K562 (cell line): ENCODE results near the gene TRANK1.

Experiments used
- BHLHE40 ChIP-seq: IDR thresholded peaks from 2 replicates; pipeline ENCODE4 v1.6.1; 2011; ENCODE audit warnings: low read length, improper control_type of control experiment
- CTCF ChIP-seq, 3 experiments: IDR thresholded peaks in 2 of 3; conservative IDR thresholded peaks in 1 of 3; 2 replicates each; pipeline ENCODE4 v1.5.1; 2011 to 2012; ENCODE audit warnings: low read length in 3 of 3, mild to moderate bottlenecking in 3 of 3, control low read depth in 2 of 3, improper control_type of control experiment in 1 of 3, inconsistent platforms in 1 of 3, low read depth in 1 of 3, mixed read lengths in 1 of 3, moderate library complexity in 1 of 3; ENCODE audit not compliant: insufficient read depth in 2 of 3
- DDX20 ChIP-seq: fragments of 450-650 bp; IDR thresholded peaks from 2 replicates; pipeline ENCODE4 v1.6.1; 2016; ENCODE audit warnings: missing genetic modification characterization, low read depth, mild to moderate bottlenecking, missing compliant biosample characterization, moderate library complexity
- ESRRA ChIP-seq: fragments of 450-650 bp; IDR thresholded peaks from 2 replicates; pipeline ENCODE4 v1.6.1; 2014; ENCODE audit warnings: low read depth, mild to moderate bottlenecking, moderate library complexity, borderline replicate concordance
- FOS ChIP-seq: IDR thresholded peaks from 3 replicates; pipeline ENCODE4 v1.6.1; 2011; ENCODE audit not compliant: insufficient read length; ENCODE audit errors: extremely low read depth
- MAX ChIP-seq: sonication (generic); formaldehyde crosslinking; IDR thresholded peaks from 2 replicates; pipeline ENCODE4 v1.9.0; 2022; ENCODE audit warnings: mild to moderate bottlenecking, missing genetic modification reagents
- MNT ChIP-seq, 2 experiments: fragments of 450-650 bp; conservative IDR thresholded peaks; 2 replicates each; pipeline ENCODE4 v1.6.1; 2017; ENCODE audit warnings: mild to moderate bottlenecking in 2 of 2, moderate library complexity in 2 of 2
- NCOR1 ChIP-seq: fragments of 450-650 bp; IDR thresholded peaks from 2 replicates; pipeline ENCODE4 v1.6.1; 2016; ENCODE audit warnings: mild to moderate bottlenecking, moderate library complexity
- RBM15 ChIP-seq: fragments of 200-400 bp; formaldehyde crosslinking; IDR thresholded peaks from 2 replicates; pipeline ENCODE4 v1.6.1; 2018; ENCODE audit warnings: mild to moderate bottlenecking, low read length, moderate library complexity; ENCODE audit not compliant: insufficient read depth
- ZKSCAN8 ChIP-seq: fragments of 200-800 bp; sonication (Bioruptor generic); IDR thresholded peaks from 2 replicates; pipeline ENCODE4 v1.6.1; 2016; ENCODE audit warnings: missing genetic modification characterization, missing compliant biosample characterization

GRCh38 chr3:36814066-36814717 is 130.7 kb downstream of the TRANK1 start:
- no peak for TF ChIP-seq DDX20
- no peak for TF ChIP-seq CTCF (IDR thresholded peaks at IDR 0.05 in 2 of 3, conservative IDR thresholded peaks at IDR 0.05 in 1 of 3; ENCODE audit: insufficient read depth in 2 of 3, low read depth in 1 of 3, low read length in 3 of 3)
- no peak for TF ChIP-seq NCOR1
- no peak for TF ChIP-seq BHLHE40
- no peak for TF ChIP-seq MNT (conservative IDR thresholded peaks at IDR 0.05)
- no peak for TF ChIP-seq MAX (CRISPR knock-in tag)
- TF ChIP-seq RBM15 = no peak
- no peak for TF ChIP-seq ZKSCAN8 (CRISPR knock-in tag)
- TF ChIP-seq ESRRA = no peak
- no peak for TF ChIP-seq FOS
